Measurements from ENCODE around the gene HEATR5B.

Gene HEATR5B

GRCh38 chr2:36965751-36966369, 118.3 kb downstream of the HEATR5B start:
- H3K36me3 ChIP-seq (ENCODE audit: control insufficient read depth, insufficient read depth, low read length), result no peaks in the 10 kb centered on the region
- no peaks in the 10 kb centered on the region for H3K9me3 ChIP-seq (ENCODE audit: control insufficient read depth, insufficient read depth, low read length)
- H3K27me3 ChIP-seq (ENCODE audit: control insufficient read depth, insufficient read depth, low read length), result no peaks in the 10 kb centered on the region
- no peak for DNase-seq (ENCODE audit: low read depth, low spot score)
- H3K27ac ChIP-seq (ENCODE audit: low read length), result no peak overlapping the region
- peak overlapping the region; percentile 64; the same call in 1 of the 2 replicates for H3K4me3 ChIP-seq (ENCODE audit: low read length)
- WGBS (ENCODE audit: insufficient coverage, insufficient read length), result no CpG with 5 or more reads among the region's 42 CpGs
- no peaks in the 10 kb centered on the region for H3K4me1 ChIP-seq (ENCODE audit: control insufficient read depth, insufficient read depth, low read length)

- no peaks in the 10 kb centered on the region for H3K36me3 ChIP-seq (ENCODE audit: control insufficient read depth, insufficient read depth, low read length)
- H3K4me1 ChIP-seq (ENCODE audit: control insufficient read depth, insufficient read depth, low read length), result no peaks in the 10 kb centered on the region
- peak overlapping the region; percentile 64; the same call in 1 of the 2 replicates for H3K4me3 ChIP-seq (ENCODE audit: low read length)
- H3K9me3 ChIP-seq (ENCODE audit: control insufficient read depth, insufficient read depth, low read length), result no peaks in the 10 kb centered on the region
- H3K27me3 ChIP-seq (ENCODE audit: control insufficient read depth, insufficient read depth, low read length), result no peaks in the 10 kb centered on the region
- no CpG with 5 or more reads among the region's 2 CpGs for WGBS (ENCODE audit: insufficient coverage, insufficient read length)
- no peak overlapping the region for H3K27ac ChIP-seq (ENCODE audit: low read length)
- DNase-seq (ENCODE audit: low read depth, low spot score), result no peak
Measured at GRCh38 chr2:36965206-36965605, 119.0 kb downstream of the HEATR5B start.

DNA sequence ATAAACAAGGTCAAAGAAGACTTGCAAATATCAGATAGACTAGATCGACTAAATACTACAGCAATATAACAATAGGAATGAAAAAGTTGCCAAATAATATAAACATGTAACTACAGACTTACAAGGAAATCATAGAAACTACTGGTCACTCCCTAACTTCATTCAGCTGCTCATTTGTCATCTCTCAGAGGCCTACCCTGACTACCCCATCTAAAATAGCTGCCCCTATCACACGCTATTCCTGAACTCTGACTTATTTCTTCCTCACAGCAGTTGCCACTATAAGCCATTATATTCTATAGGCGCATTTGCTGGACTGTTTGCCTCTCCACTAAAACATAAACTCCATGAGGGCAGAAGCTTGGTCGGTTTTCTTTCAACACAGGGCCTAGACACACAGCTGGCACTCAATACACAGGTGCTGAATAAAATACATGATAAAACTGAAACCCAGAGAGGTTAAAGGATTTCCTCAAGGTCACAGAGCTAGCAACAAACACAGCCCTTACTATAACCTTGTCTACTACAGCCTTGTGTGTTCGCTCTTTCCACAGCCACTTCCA, 119.6 kb downstream of the HEATR5B start:
- H3K9me3 ChIP-seq (ENCODE audit: control insufficient read depth, insufficient read depth, low read length), result no peaks in the 10 kb centered on the region
- no peaks in the 10 kb centered on the region for H3K4me1 ChIP-seq (ENCODE audit: control insufficient read depth, insufficient read depth, low read length)
- no peaks in the 10 kb centered on the region for H3K36me3 ChIP-seq (ENCODE audit: control insufficient read depth, insufficient read depth, low read length)
- no peak for DNase-seq (ENCODE audit: low read depth, low spot score)
- no peaks in the 10 kb centered on the region for H3K27me3 ChIP-seq (ENCODE audit: control insufficient read depth, insufficient read depth, low read length)
- no peak overlapping the region for H3K27ac ChIP-seq (ENCODE audit: low read length)
- WGBS (ENCODE audit: insufficient coverage, insufficient read length), result no CpG with 5 or more reads among the region's 5 CpGs
- no peak overlapping the region for H3K4me3 ChIP-seq (ENCODE audit: low read length)

- no peak for DNase-seq (ENCODE audit: low read depth, low spot score)
- Histone ChIP-seq H3K4me3 (ENCODE audit: low read length) (no peak overlapping the region), H3K4me1 (ENCODE audit: control insufficient read depth, insufficient read depth, low read length) (no peaks in the 10 kb centered on the region), H3K27me3 (ENCODE audit: control insufficient read depth, insufficient read depth, low read length) (no peaks in the 10 kb centered on the region), H3K9me3 (ENCODE audit: control insufficient read depth, insufficient read depth, low read length) (no peaks in the 10 kb centered on the region), H3K36me3 (ENCODE audit: control insufficient read depth, insufficient read depth, low read length) (no peaks in the 10 kb centered on the region), H3K27ac (ENCODE audit: low read length) (no peak overlapping the region)
- WGBS (ENCODE audit: insufficient coverage, insufficient read length), result no CpG with 5 or more reads among the region's 4 CpGs
Measured at GRCh38 chr2:36963734-36964133, 120.4 kb downstream of the HEATR5B start.

- Histone ChIP-seq H3K27ac (ENCODE audit: low read length) (no peak overlapping the region), H3K9me3 (ENCODE audit: control insufficient read depth, insufficient read depth, low read length) (no peaks in the 10 kb centered on the region), H3K4me3 (ENCODE audit: low read length) (no peak overlapping the region), H3K36me3 (ENCODE audit: control insufficient read depth, insufficient read depth, low read length) (no peaks in the 10 kb centered on the region), H3K27me3 (ENCODE audit: control insufficient read depth, insufficient read depth, low read length) (no peaks in the 10 kb centered on the region), H3K4me1 (ENCODE audit: control insufficient read depth, insufficient read depth, low read length) (no peaks in the 10 kb centered on the region)
- DNase-seq (ENCODE audit: low read depth, low spot score), result no peak
- no CpG with 5 or more reads among the region's 4 CpGs for WGBS (ENCODE audit: insufficient coverage, insufficient read length)
Measured at GRCh38 chr2:36963106-36963505, 121.1 kb downstream of the HEATR5B start.

DNA sequence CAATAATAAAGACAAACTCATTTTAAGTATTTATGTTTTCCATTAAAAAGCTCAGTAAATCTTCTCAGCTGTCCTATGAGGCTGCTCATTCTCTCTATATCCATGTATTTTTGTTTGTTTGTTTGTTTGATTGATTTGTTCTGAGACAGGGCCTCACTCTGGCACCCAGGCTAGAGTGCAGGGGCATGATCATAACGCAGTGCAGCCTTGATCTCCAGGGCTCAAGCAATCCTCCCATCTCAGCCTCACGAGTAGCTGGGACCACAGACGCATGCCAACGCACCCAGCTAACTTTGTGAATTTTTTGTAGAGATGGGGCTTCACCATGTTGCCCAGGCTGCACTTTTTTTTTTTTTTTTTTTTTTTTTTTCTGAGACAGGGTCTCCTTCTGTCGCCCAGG, 123.4 kb downstream of the HEATR5B start:
- no peaks in the 10 kb centered on the region for H3K9me3 ChIP-seq (ENCODE audit: control insufficient read depth, insufficient read depth, low read length)
- DNase-seq (ENCODE audit: low read depth, low spot score), result no peak
- H3K27me3 ChIP-seq (ENCODE audit: control insufficient read depth, insufficient read depth, low read length), result no peaks in the 10 kb centered on the region
- no CpG with 5 or more reads among the region's 5 CpGs for WGBS (ENCODE audit: insufficient coverage, insufficient read length)
- H3K4me1 ChIP-seq (ENCODE audit: control insufficient read depth, insufficient read depth, low read length), result peaks cover 2% of the 10 kb centered on the region; the same call in 1 of the 2 replicates
- no peak overlapping the region for H3K27ac ChIP-seq (ENCODE audit: low read length)
- H3K36me3 ChIP-seq (ENCODE audit: control insufficient read depth, insufficient read depth, low read length), result no peaks in the 10 kb centered on the region
- no peak overlapping the region for H3K4me3 ChIP-seq (ENCODE audit: low read length)

- H3K27me3 ChIP-seq (ENCODE audit: control insufficient read depth, insufficient read depth, low read length), result no peaks in the 10 kb centered on the region
- no CpG with 5 or more reads among the region's 2 CpGs for WGBS (ENCODE audit: insufficient coverage, insufficient read length)
- H3K9me3 ChIP-seq (ENCODE audit: control insufficient read depth, insufficient read depth, low read length), result no peaks in the 10 kb centered on the region
- no peaks in the 10 kb centered on the region for H3K36me3 ChIP-seq (ENCODE audit: control insufficient read depth, insufficient read depth, low read length)
- peaks cover 2% of the 10 kb centered on the region; the same call in 1 of the 2 replicates for H3K4me1 ChIP-seq (ENCODE audit: control insufficient read depth, insufficient read depth, low read length)
- H3K27ac ChIP-seq (ENCODE audit: low read length), result no peak overlapping the region
- H3K4me3 ChIP-seq (ENCODE audit: low read length), result no peak overlapping the region
- no peak for DNase-seq (ENCODE audit: low read depth, low spot score)
Measured at GRCh38 chr2:36960005-36960675, 124.0 kb downstream of the HEATR5B start.

- H3K36me3 ChIP-seq (ENCODE audit: control insufficient read depth, insufficient read depth, low read length), result no peaks in the 10 kb centered on the region
- H3K27ac ChIP-seq (ENCODE audit: low read length), result no peak overlapping the region
- peaks cover 2% of the 10 kb centered on the region; the same call in 1 of the 2 replicates for H3K4me1 ChIP-seq (ENCODE audit: control insufficient read depth, insufficient read depth, low read length)
- no peak overlapping the region for H3K4me3 ChIP-seq (ENCODE audit: low read length)
- H3K27me3 ChIP-seq (ENCODE audit: control insufficient read depth, insufficient read depth, low read length), result no peaks in the 10 kb centered on the region
- 100% methylated on average over 2 of the region's 6 CpGs for WGBS (ENCODE audit: insufficient coverage, insufficient read length)
- no peak for DNase-seq (ENCODE audit: low read depth, low spot score)
- no peaks in the 10 kb centered on the region for H3K9me3 ChIP-seq (ENCODE audit: control insufficient read depth, insufficient read depth, low read length)
Measured at GRCh38 chr2:36954977-36955607, 129.1 kb downstream of the HEATR5B start.

- Histone ChIP-seq H3K9me3 (ENCODE audit: control insufficient read depth, insufficient read depth, low read length) (no peaks in the 10 kb centered on the region), H3K4me3 (ENCODE audit: low read length) (no peak overlapping the region), H3K4me1 (ENCODE audit: control insufficient read depth, insufficient read depth, low read length) (peaks cover 2% of the 10 kb centered on the region; the same call in 1 of the 2 replicates), H3K27me3 (ENCODE audit: control insufficient read depth, insufficient read depth, low read length) (no peaks in the 10 kb centered on the region), H3K36me3 (ENCODE audit: control insufficient read depth, insufficient read depth, low read length) (no peaks in the 10 kb centered on the region), H3K27ac (ENCODE audit: low read length) (no peak overlapping the region)
- DNase-seq (ENCODE audit: low read depth, low spot score), result no peak
- WGBS (ENCODE audit: insufficient coverage, insufficient read length), result no CpG with 5 or more reads among the region's 3 CpGs
Measured at GRCh38 chr2:36952748-36953197, 131.4 kb downstream of the HEATR5B start.

DNA sequence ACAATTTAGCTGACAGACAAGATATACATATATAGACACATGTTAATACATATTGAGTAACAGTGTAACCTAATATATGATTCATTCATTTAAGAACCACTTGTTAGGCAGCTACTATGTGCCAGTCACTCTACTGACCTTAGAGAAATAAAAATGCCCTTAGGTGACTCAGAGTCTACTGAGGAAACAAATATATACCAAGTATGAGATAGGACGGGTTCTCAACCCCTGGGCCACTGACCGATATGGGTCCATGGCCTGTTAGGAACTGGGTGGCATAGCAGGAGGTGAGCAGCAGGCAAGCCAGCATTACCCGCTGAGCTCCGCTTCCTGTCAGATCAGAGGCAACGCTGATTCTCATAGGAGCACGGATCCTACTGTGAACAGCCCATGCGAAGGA, 132.6 kb downstream of the HEATR5B start:
- WGBS (ENCODE audit: insufficient coverage, insufficient read length), result no CpG with 5 or more reads among the region's 7 CpGs
- Histone ChIP-seq H3K4me3 (ENCODE audit: low read length) (no peak overlapping the region), H3K9me3 (ENCODE audit: control insufficient read depth, insufficient read depth, low read length) (no peaks in the 10 kb centered on the region), H3K4me1 (ENCODE audit: control insufficient read depth, insufficient read depth, low read length) (peaks cover 2% of the 10 kb centered on the region; the same call in 1 of the 2 replicates), H3K27ac (ENCODE audit: low read length) (no peak overlapping the region), H3K36me3 (ENCODE audit: control insufficient read depth, insufficient read depth, low read length) (no peaks in the 10 kb centered on the region), H3K27me3 (ENCODE audit: control insufficient read depth, insufficient read depth, low read length) (no peaks in the 10 kb centered on the region)
- DNase-seq (ENCODE audit: low read depth, low spot score), result no peak

Data from iPS DF 6.9 (cell line).